ENCODE measurements around the gene HPS4.

Gene HPS4

DNA sequence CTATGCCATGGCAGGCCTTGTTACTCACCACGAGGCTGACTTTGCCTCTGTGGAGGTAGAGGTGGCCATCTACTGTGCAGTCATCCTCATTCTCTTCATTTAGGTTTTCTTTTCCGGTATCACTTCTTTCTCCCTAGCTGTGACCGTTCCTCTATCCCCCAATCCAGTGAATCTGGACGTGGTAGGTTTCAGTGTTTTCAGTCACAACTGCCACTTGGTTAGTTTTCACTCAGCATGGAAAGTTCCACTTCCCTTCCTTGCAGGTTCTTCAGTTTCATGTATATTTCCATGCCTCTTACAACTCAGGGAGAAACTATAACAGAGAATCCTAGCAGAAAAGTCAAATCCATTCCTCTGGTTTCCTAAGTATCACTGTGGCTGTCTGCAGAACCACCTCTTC is 1.9 kb downstream of the HPS4 start:
- Histone ChIP-seq H3K9me3 (ENCODE audit: control insufficient read depth, insufficient read depth, low read length) (no peaks in the 10 kb centered on the region), H3K4me3 (ENCODE audit: low read depth, low read length) (no peak overlapping the region), H3K27ac (ENCODE audit: low read depth, low read length) (peak overlapping the region; percentile 16), H3K27me3 (ENCODE audit: control insufficient read depth, insufficient read depth, low read length) (no peaks in the 10 kb centered on the region), H3K9ac (ENCODE audit: low read depth, low read length) (no peak overlapping the region), H3K4me1 (ENCODE audit: control insufficient read depth, insufficient read depth, low read length) (peaks cover 23% of the 10 kb centered on the region), H3K36me3 (ENCODE audit: control insufficient read depth, insufficient read depth, low read length) (peaks cover 52% of the 10 kb centered on the region)

- Histone ChIP-seq H3K4me3 (ENCODE audit: low read depth, low read length) (no peak overlapping the region), H3K36me3 (ENCODE audit: control insufficient read depth, insufficient read depth, low read length) (peaks cover 52% of the 10 kb centered on the region), H3K27me3 (ENCODE audit: control insufficient read depth, insufficient read depth, low read length) (no peaks in the 10 kb centered on the region), H3K9ac (ENCODE audit: low read depth, low read length) (no peak overlapping the region), H3K27ac (ENCODE audit: low read depth, low read length) (no peak overlapping the region), H3K4me1 (ENCODE audit: control insufficient read depth, insufficient read depth, low read length) (peaks cover 23% of the 10 kb centered on the region), H3K9me3 (ENCODE audit: control insufficient read depth, insufficient read depth, low read length) (no peaks in the 10 kb centered on the region)
These were observed 2.4 kb downstream of the HPS4 start for GRCh38 chr22:26481112-26481693.

- no peak overlapping the region for H3K27ac ChIP-seq (ENCODE audit: low read depth, low read length)
- no peak overlapping the region for H3K4me3 ChIP-seq (ENCODE audit: low read depth, low read length)
- peaks cover 23% of the 10 kb centered on the region for H3K4me1 ChIP-seq (ENCODE audit: control insufficient read depth, insufficient read depth, low read length)
- H3K9ac ChIP-seq (ENCODE audit: low read depth, low read length), result no peak overlapping the region
- H3K9me3 ChIP-seq (ENCODE audit: control insufficient read depth, insufficient read depth, low read length), result no peaks in the 10 kb centered on the region
- no peaks in the 10 kb centered on the region for H3K27me3 ChIP-seq (ENCODE audit: control insufficient read depth, insufficient read depth, low read length)
- peaks cover 52% of the 10 kb centered on the region for H3K36me3 ChIP-seq (ENCODE audit: control insufficient read depth, insufficient read depth, low read length)
These were observed 3.0 kb downstream of the HPS4 start for GRCh38 chr22:26480611-26480932.

GRCh38 chr22:26479792-26480610 is 3.6 kb downstream of the HPS4 start:
- H3K27ac ChIP-seq (ENCODE audit: low read depth, low read length), result peak overlapping the region; percentile 47
- peaks cover 54% of the 10 kb centered on the region for H3K36me3 ChIP-seq (ENCODE audit: control insufficient read depth, insufficient read depth, low read length)
- H3K9ac ChIP-seq (ENCODE audit: low read depth, low read length), result no peak overlapping the region; the same call in 1 of the 2 replicates
- peaks cover 23% of the 10 kb centered on the region for H3K4me1 ChIP-seq (ENCODE audit: control insufficient read depth, insufficient read depth, low read length)
- H3K9me3 ChIP-seq (ENCODE audit: control insufficient read depth, insufficient read depth, low read length), result no peaks in the 10 kb centered on the region
- H3K27me3 ChIP-seq (ENCODE audit: control insufficient read depth, insufficient read depth, low read length), result no peaks in the 10 kb centered on the region
- no peak overlapping the region; the same call in 1 of the 2 replicates for H3K4me3 ChIP-seq (ENCODE audit: low read depth, low read length)

DNA sequence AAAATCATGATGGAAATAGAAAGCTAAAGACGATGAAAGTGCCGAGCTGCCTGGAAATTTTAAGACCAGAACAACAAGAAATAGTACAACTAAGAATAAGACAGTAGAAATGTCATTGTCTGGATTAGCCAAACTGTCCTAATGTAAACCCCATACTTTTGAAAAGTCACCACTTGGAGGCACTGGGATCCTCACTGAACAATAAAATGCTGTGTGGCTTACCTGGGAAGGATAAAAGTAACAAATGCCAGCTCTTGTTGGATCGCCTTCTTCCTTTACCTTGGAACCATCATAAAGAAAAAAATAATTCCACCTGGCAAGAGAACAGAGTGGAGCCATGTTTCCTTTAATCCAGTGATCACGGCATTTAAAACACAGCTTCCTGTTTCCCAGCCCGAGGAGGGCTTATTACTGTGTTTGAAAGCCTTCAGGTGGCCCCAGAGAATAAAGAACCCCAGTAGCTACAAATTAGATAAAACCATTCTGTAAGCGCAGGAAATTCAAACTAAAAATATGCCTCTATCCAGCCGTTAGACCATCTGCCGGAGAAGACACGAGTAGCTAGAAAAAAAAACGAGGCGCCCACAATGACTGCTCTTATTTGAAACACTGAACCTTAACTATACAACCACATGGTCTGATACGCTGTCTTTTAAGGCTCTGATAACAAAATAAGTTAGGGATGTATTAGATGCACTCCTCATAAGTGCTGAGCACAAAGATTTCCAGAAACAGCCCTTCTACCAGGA is 4.4 kb downstream of the HPS4 start:
- Histone ChIP-seq H3K9me3 (ENCODE audit: control insufficient read depth, insufficient read depth, low read length) (no peaks in the 10 kb centered on the region), H3K27ac (ENCODE audit: low read depth, low read length) (peak overlapping the region; percentile 47), H3K4me3 (ENCODE audit: low read depth, low read length) (no peak overlapping the region), H3K9ac (ENCODE audit: low read depth, low read length) (no peak overlapping the region; the same call in 1 of the 2 replicates), H3K27me3 (ENCODE audit: control insufficient read depth, insufficient read depth, low read length) (no peaks in the 10 kb centered on the region), H3K36me3 (ENCODE audit: control insufficient read depth, insufficient read depth, low read length) (peaks cover 62% of the 10 kb centered on the region), H3K4me1 (ENCODE audit: control insufficient read depth, insufficient read depth, low read length) (peaks cover 16% of the 10 kb centered on the region)

- peak overlapping the region; percentile 46 for H3K27ac ChIP-seq (ENCODE audit: low read depth, low read length)
- peaks cover 8% of the 10 kb centered on the region; the same call in 1 of the 2 replicates for H3K4me1 ChIP-seq (ENCODE audit: control insufficient read depth, insufficient read depth, low read length)
- no peak overlapping the region for H3K4me3 ChIP-seq (ENCODE audit: low read depth, low read length)
- peaks cover 81% of the 10 kb centered on the region for H3K36me3 ChIP-seq (ENCODE audit: control insufficient read depth, insufficient read depth, low read length)
- no peak overlapping the region for H3K9ac ChIP-seq (ENCODE audit: low read depth, low read length)
- no peaks in the 10 kb centered on the region for H3K27me3 ChIP-seq (ENCODE audit: control insufficient read depth, insufficient read depth, low read length)
- H3K9me3 ChIP-seq (ENCODE audit: control insufficient read depth, insufficient read depth, low read length), result no peaks in the 10 kb centered on the region
These were observed 6.2 kb downstream of the HPS4 start for GRCh38 chr22:26477341-26477731.

- peaks cover 7% of the 10 kb centered on the region; the same call in 1 of the 2 replicates for H3K4me1 ChIP-seq (ENCODE audit: control insufficient read depth, insufficient read depth, low read length)
- H3K27me3 ChIP-seq (ENCODE audit: control insufficient read depth, insufficient read depth, low read length), result no peaks in the 10 kb centered on the region
- H3K9me3 ChIP-seq (ENCODE audit: control insufficient read depth, insufficient read depth, low read length), result no peaks in the 10 kb centered on the region
- peak overlapping the region; percentile 46 for H3K27ac ChIP-seq (ENCODE audit: low read depth, low read length)
- no peak overlapping the region for H3K9ac ChIP-seq (ENCODE audit: low read depth, low read length)
- peaks cover 83% of the 10 kb centered on the region for H3K36me3 ChIP-seq (ENCODE audit: control insufficient read depth, insufficient read depth, low read length)
- H3K4me3 ChIP-seq (ENCODE audit: low read depth, low read length), result no peak overlapping the region
These were observed 6.8 kb downstream of the HPS4 start for GRCh38 chr22:26476705-26477340.

DNA sequence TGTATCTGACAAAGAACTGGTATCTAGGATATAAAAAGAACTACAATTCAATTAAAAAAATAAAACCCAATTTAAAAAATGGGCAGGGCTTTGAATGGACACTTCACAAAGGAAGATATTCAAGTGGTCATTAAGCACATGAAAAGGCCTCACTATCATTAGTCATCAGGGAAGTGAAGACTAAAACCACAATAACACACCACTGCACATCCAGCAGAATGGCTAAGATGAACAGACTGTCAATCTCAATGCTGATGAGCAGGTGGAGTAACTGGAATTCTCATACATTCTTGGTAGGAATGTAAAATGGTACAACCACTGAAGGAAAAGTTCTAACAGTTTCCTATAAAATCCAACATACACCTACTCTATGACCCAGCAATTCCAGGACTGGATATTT is 8.9 kb downstream of the HPS4 start:
- no peak overlapping the region for H3K27ac ChIP-seq (ENCODE audit: low read depth, low read length)
- no peaks in the 10 kb centered on the region for H3K27me3 ChIP-seq (ENCODE audit: control insufficient read depth, insufficient read depth, low read length)
- H3K4me1 ChIP-seq (ENCODE audit: control insufficient read depth, insufficient read depth, low read length), result no peaks in the 10 kb centered on the region
- H3K4me3 ChIP-seq (ENCODE audit: low read depth, low read length), result no peak overlapping the region
- peaks cover 96% of the 10 kb centered on the region for H3K36me3 ChIP-seq (ENCODE audit: control insufficient read depth, insufficient read depth, low read length)
- H3K9me3 ChIP-seq (ENCODE audit: control insufficient read depth, insufficient read depth, low read length), result no peaks in the 10 kb centered on the region
- no peak overlapping the region for H3K9ac ChIP-seq (ENCODE audit: low read depth, low read length)

DNA sequence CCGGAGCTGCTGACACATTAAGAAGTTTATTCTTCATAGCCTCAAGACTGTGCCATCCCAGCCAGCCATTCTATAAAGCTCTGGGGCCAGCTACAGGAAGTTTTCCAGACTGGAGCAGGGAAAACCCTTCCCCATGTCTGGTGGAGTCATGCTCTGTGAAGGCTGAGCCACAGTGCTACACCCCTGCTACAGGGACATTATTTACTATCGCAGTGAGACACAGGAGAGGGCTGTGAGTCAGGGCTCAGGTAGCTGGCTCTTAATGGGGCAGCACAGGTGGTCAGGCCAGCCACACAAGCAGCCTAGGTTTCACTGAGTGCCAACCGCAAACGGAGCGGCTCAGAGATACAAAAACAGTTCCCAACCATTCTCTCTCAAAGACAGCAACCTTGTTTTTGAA is 12.1 kb downstream of the HPS4 start:
- Histone ChIP-seq H3K9me3 (ENCODE audit: control insufficient read depth, insufficient read depth, low read length) (no peaks in the 10 kb centered on the region), H3K36me3 (ENCODE audit: control insufficient read depth, insufficient read depth, low read length) (peaks cover 97% of the 10 kb centered on the region), H3K27me3 (ENCODE audit: control insufficient read depth, insufficient read depth, low read length) (no peaks in the 10 kb centered on the region), H3K4me3 (ENCODE audit: low read depth, low read length) (no peak overlapping the region), H3K4me1 (ENCODE audit: control insufficient read depth, insufficient read depth, low read length) (no peaks in the 10 kb centered on the region), H3K27ac (ENCODE audit: low read depth, low read length) (peak overlapping the region; percentile 74), H3K9ac (ENCODE audit: low read depth, low read length) (no peak overlapping the region)

GRCh38 chr22:26470807-26471206 is 12.8 kb downstream of the HPS4 start:
- H3K27me3 ChIP-seq (ENCODE audit: control insufficient read depth, insufficient read depth, low read length), result no peaks in the 10 kb centered on the region
- H3K4me3 ChIP-seq (ENCODE audit: low read depth, low read length), result no peak overlapping the region
- H3K9ac ChIP-seq (ENCODE audit: low read depth, low read length), result no peak overlapping the region
- H3K9me3 ChIP-seq (ENCODE audit: control insufficient read depth, insufficient read depth, low read length), result no peaks in the 10 kb centered on the region
- peak overlapping the region; percentile 74 for H3K27ac ChIP-seq (ENCODE audit: low read depth, low read length)
- no peaks in the 10 kb centered on the region for H3K4me1 ChIP-seq (ENCODE audit: control insufficient read depth, insufficient read depth, low read length)
- peaks cover 97% of the 10 kb centered on the region for H3K36me3 ChIP-seq (ENCODE audit: control insufficient read depth, insufficient read depth, low read length)
